GM12878 (cell line): Measurements from ENCODE around the gene NYAP1. TPM values are rescaled to one million over a fixed set of nuclear protein-coding genes. Genes with fewer than 3 reads are reported as not detected.

Experiments used
- ATAC-seq: fragments of 200-7000 bp; cut with Tn5 transposase; 3 replicates; pipeline ENCODE4 v1.9.1; 2020; ENCODE audit warnings: mild to moderate bottlenecking, moderate library complexity
- BruUV-seq: library from RNA; stranded (reverse); fragments of 400-500 nt; replicated peaks from 2 replicates; lab custom pipeline; 2021; lab: Mats Ljungman, UMichigan
- CTCF ChIA-PET: fragments of 300-600 bp; sonication (Branson Sonifier 250); formaldehyde crosslinking; extraction: SDS; loops from one replicate; lab custom pipeline; 2021; ENCODE audit warnings: inconsistent platforms; lab: Yijun Ruan, JAX
- POLR2A ChIA-PET: fragments of 350-600 bp; formaldehyde crosslinking; extraction: SDS; loops from one replicate; lab custom pipeline; 2021; ENCODE audit warnings: inconsistent platforms; lab: Charles Lee
- RAD21 ChIA-PET: fragments of 300-600 bp; sonication (Branson Sonifier 250); formaldehyde crosslinking; loops from one replicate; lab custom pipeline; 2023; ENCODE audit warnings: antibody characterized with exemption; ENCODE audit not compliant: unreplicated experiment; lab: Charles Lee
- SMC1A ChIA-PET: fragments of 300-600 bp; sonication (Branson Sonifier 250); formaldehyde crosslinking; loops from one replicate; lab custom pipeline; 2023; ENCODE audit not compliant: unreplicated experiment, uncharacterized antibody; lab: Charles Lee
- DNase-seq: peaks from one replicate; pipeline ENCODE4 v3.0.0-alpha.2; 2011; ENCODE audit warnings: low read depth, low spot score
- FAIRE-seq: peaks from 3 replicates; lab custom pipeline; 2011; peaks lifted over from hg19 to GRCh38; lab: Jason Lieb, UNC
- H2AFZ ChIP-seq: 2 replicates; pipeline ENCODE4 v1.6.0; 2011; ENCODE audit warnings: low read depth, low read length, control low read depth; ENCODE audit not compliant: control insufficient read depth
- H3K27ac ChIP-seq: 2 replicates; pipeline ENCODE4 v1.5.1; 2011; ENCODE audit warnings: control low read depth; ENCODE audit not compliant: control insufficient read depth, insufficient read depth
- H3K27me3 ChIP-seq, 2 experiments: replicated peaks in 1 of 2; 2 replicates each; pipeline versions ENCODE4 v1.6.0 to v1.6.1; 2011; ENCODE audit warnings: low read length in 1 of 2; ENCODE audit not compliant: control insufficient read depth in 2 of 2, insufficient read depth in 2 of 2
- H3K36me3 ChIP-seq, 2 experiments: 2 replicates each; pipeline ENCODE4 v1.5.1; 2011; ENCODE audit warnings: low read length in 1 of 2; ENCODE audit not compliant: control insufficient read depth in 2 of 2, insufficient read depth in 2 of 2
- H3K4me1 ChIP-seq: 2 replicates; pipeline ENCODE4 v1.6.1; 2011; ENCODE audit warnings: mild to moderate bottlenecking, low read length, moderate library complexity, mixed read lengths; ENCODE audit not compliant: control insufficient read depth, insufficient read depth
- H3K4me2 ChIP-seq: 2 replicates; pipeline ENCODE4 v1.6.0; 2011; ENCODE audit warnings: control low read depth; ENCODE audit not compliant: control insufficient read depth, insufficient read depth
- H3K4me3 ChIP-seq: fragments of 200-600 bp; sonication (generic); 2 replicates; pipeline ENCODE4 v1.5.1; 2016
- H3K79me2 ChIP-seq: 2 replicates; pipeline ENCODE4 v1.6.0; 2011; ENCODE audit warnings: low read length; ENCODE audit not compliant: control insufficient read depth, insufficient read depth
- H3K9ac ChIP-seq: 2 replicates; pipeline ENCODE4 v1.8.0; 2011; ENCODE audit warnings: low read length, control low read depth, mixed read lengths; ENCODE audit not compliant: control insufficient read depth, insufficient read depth
- H3K9me3 ChIP-seq: replicated peaks from 3 replicates; pipeline ENCODE4 v1.5.1; 2011; ENCODE audit warnings: mild to moderate bottlenecking, low read length; ENCODE audit not compliant: control insufficient read depth, insufficient read depth
- H4K20me1 ChIP-seq: 2 replicates; pipeline ENCODE4 v1.6.0; 2011; ENCODE audit not compliant: control insufficient read depth, insufficient read depth
- BCL11A ChIP-seq: IDR thresholded peaks from 2 replicates; pipeline ENCODE4 v1.6.1; 2011; ENCODE audit warnings: low read depth, low read length
- CHD4 ChIP-seq: fragments of 200-600 bp; sonication (generic); IDR thresholded peaks from 2 replicates; pipeline ENCODE4 v1.6.1; 2016; ENCODE audit warnings: mild to moderate bottlenecking
- ESRRA ChIP-seq: IDR thresholded peaks from 2 replicates; pipeline ENCODE4 v1.6.1; 2012; ENCODE audit warnings: mild to moderate bottlenecking, low read length, improper control_type of control experiment
- HDGF ChIP-seq: fragments of 450-650 bp; IDR thresholded peaks from 2 replicates; pipeline ENCODE4 v1.6.1; 2016; ENCODE audit warnings: antibody characterized with exemption
- JUND ChIP-seq: IDR thresholded peaks from 2 replicates; pipeline ENCODE4 v1.6.1; 2012; ENCODE audit warnings: low read depth, mild to moderate bottlenecking, low read length, improper control_type of control experiment, moderate library complexity
- LARP7 ChIP-seq: fragments of 450-650 bp; IDR thresholded peaks from 2 replicates; pipeline ENCODE4 v1.6.1; 2017; ENCODE audit warnings: mild to moderate bottlenecking
- MTA2 ChIP-seq: fragments of 450-650 bp; IDR thresholded peaks from 2 replicates; pipeline ENCODE4 v1.6.1; 2016; ENCODE audit warnings: low read depth, mild to moderate bottlenecking, moderate library complexity
- MXI1 ChIP-seq: fragments of 150-350 bp; IDR thresholded peaks from 2 replicates; pipeline ENCODE4 v1.6.1; 2011; ENCODE audit warnings: low read depth, mild to moderate bottlenecking, inconsistent platforms, low read length, improper control_type of control experiment
- SRF ChIP-seq, 2 experiments: IDR thresholded peaks; 2 replicates each; pipeline ENCODE4 v1.6.1; 2011; ENCODE audit warnings: low read depth in 2 of 2, low read length in 2 of 2, mild to moderate bottlenecking in 1 of 2, moderate library complexity in 1 of 2
- YY1 ChIP-seq: IDR thresholded peaks from 2 replicates; pipeline ENCODE4 v1.6.1; 2011; ENCODE audit warnings: low read depth, mild to moderate bottlenecking, low read length
- WGBS: methylation state at CpG from one replicate; pipeline ENCODE4 v1.1.6; 2016; ENCODE audit warnings: low lambda C conversion rate; ENCODE audit not compliant: insufficient replicate concordance, insufficient coverage; ENCODE audit errors: missing lambda C conversion rate; 5-methylcytosine and 5-hydroxymethylcytosine counted together
- in situ Hi-C: fragments of 300-500 bp; cut with MboI; formaldehyde crosslinking; loops from 9 replicates; pipeline ENCODE4 v1.14.3; 2018; ENCODE audit warnings: mixed read lengths
- intact Hi-C: fragments of 100-400 bp; cut with micrococcal nuclease; formaldehyde crosslinking; loops from one replicate; pipeline ENCODE4 v1.14.2; 2022; ENCODE audit not compliant: unreplicated experiment
- polyA plus RNA-seq, 11 experiments: library from polyadenylated mRNA; depleted of rRNA in 4 of 11; unstranded in 6 of 11; stranded (reverse) in 5 of 11; fragments of >200 nt; fragmentation: Nextera tagmentation in 4 of 11; fragmentation: Illumina TruSeq in 1 of 11; extraction: Ambion mirVana in 4 of 11; extraction: Trizol in 1 of 11; gene quantifications; 1 replicate in 1 of 11; 2 replicates in 10 of 11; pipeline versions ENCODE4 v1.2.1 to v1.2.3, GENCODE V29; 2011 to 2016; ENCODE audit warnings: inconsistent platforms in 2 of 11, missing spikeins in 2 of 11, low read depth in 1 of 11
- total RNA-seq, 4 experiments: library from RNA; depleted of rRNA in 3 of 4; stranded (reverse); fragments of >200 nt in 3 of 4; fragmentation: Illumina TruSeq in 1 of 4; extraction: Trizol in 1 of 4; gene quantifications; 2 replicates each; pipeline versions ENCODE4 v1.2.1 to v1.2.3, GENCODE V29; 2013 to 2021
- TF ChIP-seq, protein P1 (sequence below): fragments of 450-650 bp; IDR thresholded peaks from 2 replicates; pipeline ENCODE4 v1.6.1; 2017; ENCODE audit warnings: mild to moderate bottlenecking

Gene NYAP1
- total and polyA plus RNA-seq, 10 of the 15 experiments (the other 5 are each of a cell fraction or from before 2014, with no cell fraction given): 0.04 to 0.28 (median 0.11) TPM; not detected in 6

DNA sequence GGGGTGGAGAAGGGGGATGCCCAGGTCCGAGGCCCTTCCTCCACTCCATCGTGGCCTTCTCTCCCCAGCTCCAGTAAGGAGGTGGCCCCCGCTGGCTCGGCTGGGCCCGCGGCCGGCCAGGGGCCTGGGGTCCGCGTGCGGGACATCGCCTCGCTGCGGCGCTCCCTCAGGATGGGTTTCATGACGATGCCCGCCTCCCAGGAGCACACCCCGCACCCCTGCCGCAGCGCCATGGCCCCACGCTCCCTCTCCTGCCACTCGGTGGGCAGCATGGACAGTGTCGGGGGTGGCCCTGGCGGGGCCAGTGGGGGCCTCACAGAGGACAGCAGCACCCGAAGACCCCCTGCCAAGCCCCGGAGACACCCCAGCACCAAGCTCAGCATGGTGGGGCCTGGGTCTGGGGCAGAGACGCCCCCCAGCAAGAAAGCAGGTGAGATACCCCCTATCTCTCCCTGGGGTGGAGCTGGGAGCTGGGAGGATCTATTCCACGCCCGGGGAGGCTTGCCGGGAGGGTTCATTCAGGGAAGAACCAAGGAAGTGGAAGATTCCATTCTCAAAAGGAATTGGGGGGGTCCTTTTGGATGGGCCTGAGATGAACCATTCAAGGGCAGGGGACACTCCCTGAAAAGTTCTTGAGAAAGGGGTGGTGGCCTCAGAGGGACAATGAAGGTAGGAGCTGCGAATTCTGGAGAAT lies 3.2 kb downstream of the NYAP1 start:
- ATAC-seq (no peak), DNase-seq (no peak)
- no peak overlapping the region for H3K4me2 ChIP-seq

More for the DNA sequence above, 3.2 kb downstream of the NYAP1 start:
- in situ Hi-C loops (no loop called here), intact Hi-C loops (no loop called here)
- ChIA-PET RAD21 (interaction anchor here (1.6 kb wide), 1 partner anchor 73 kb away, joined by 5 read pairs; no protein-coding TSS in a partner anchor), CTCF (interaction anchor here (0.6 to 1.2 kb wide), 2 partner anchors 36 to 73 kb away, joined by 3 to 10 read pairs; no protein-coding TSS in a partner anchor)
- no peak overlapping the region for H3K4me3 ChIP-seq
- 75% methylated on average over 24 of the region's 30 CpGs for WGBS
- H3K27me3 ChIP-seq: no peaks in the 10 kb centered on the region
- no peak for FAIRE-seq
- no peaks in the 10 kb centered on the region for H3K79me2 ChIP-seq
- no peaks in the 10 kb centered on the region for H3K9me3 ChIP-seq
- no peak overlapping the region for H3K9ac ChIP-seq
- no peaks in the 10 kb centered on the region for H4K20me1 ChIP-seq
- TF ChIP-seq YY1 (no peak), JUND (no peak), SRF (IDR thresholded peaks at IDR 0.05; ENCODE audit: low read depth in 2 of 2, low read length in 2 of 2) (no peak), MXI1 (no peak), CHD4 (no peak), LARP7 (no peak), HDGF (no peak), BCL11A (no peak), MTA2 (no peak), ESRRA (no peak)
- TF ChIP-seq, protein P1, sequence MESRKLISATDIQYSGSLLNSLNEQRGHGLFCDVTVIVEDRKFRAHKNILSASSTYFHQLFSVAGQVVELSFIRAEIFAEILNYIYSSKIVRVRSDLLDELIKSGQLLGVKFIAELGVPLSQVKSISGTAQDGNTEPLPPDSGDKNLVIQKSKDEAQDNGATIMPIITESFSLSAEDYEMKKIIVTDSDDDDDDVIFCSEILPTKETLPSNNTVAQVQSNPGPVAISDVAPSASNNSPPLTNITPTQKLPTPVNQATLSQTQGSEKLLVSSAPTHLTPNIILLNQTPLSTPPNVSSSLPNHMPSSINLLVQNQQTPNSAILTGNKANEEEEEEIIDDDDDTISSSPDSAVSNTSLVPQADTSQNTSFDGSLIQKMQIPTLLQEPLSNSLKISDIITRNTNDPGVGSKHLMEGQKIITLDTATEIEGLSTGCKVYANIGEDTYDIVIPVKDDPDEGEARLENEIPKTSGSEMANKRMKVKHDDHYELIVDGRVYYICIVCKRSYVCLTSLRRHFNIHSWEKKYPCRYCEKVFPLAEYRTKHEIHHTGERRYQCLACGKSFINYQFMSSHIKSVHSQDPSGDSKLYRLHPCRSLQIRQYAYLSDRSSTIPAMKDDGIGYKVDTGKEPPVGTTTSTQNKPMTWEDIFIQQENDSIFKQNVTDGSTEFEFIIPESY: no peak
- TF ChIP-seq, all 136 proteins: peak for 0
- no TSS peak for BruUV-seq
- Histone ChIP-seq H3K36me3 (no peaks in the 10 kb centered on the region), H3K27ac (no peak overlapping the region), H2AFZ (no peak overlapping the region), H3K4me1 (peaks cover 7% of the 10 kb centered on the region)
- POLR2A ChIA-PET: no interaction called here
- SMC1A ChIA-PET: interaction anchor here (0.8 kb wide), 1 partner anchor 17 kb away, joined by 3 read pairs; no protein-coding TSS in a partner anchor
